GM23338 (cell line): ENCODE measurements around the gene USP50.

Experiments used
- CREB1 ChIP-seq: fragments of 250-450 bp; sonication (Bioruptor Pico); IDR thresholded peaks from 2 replicates; pipeline ENCODE4 v1.5.0; 2020; ENCODE audit warnings: low read depth, mild to moderate bottlenecking, moderate library complexity
- CTCF ChIP-seq, 2 experiments: fragments of 200-600 bp in 1 of 2; sonication (generic) in 1 of 2; conservative IDR thresholded peaks; 2 replicates each; pipeline versions ENCODE4 v1.5.1 to v1.6.1; 2016 to 2017; ENCODE audit warnings: antibody characterized with exemption in 2 of 2, low read depth in 2 of 2, mild to moderate bottlenecking in 2 of 2, moderate library complexity in 1 of 2
- ETS1 ChIP-seq: IDR thresholded peaks from 2 replicates; pipeline ENCODE4 v1.6.1; 2016; ENCODE audit warnings: antibody characterized with exemption
- EZH2 ChIP-seq: fragments of 200-600 bp; sonication (generic); IDR thresholded peaks from one replicate; pipeline ENCODE4 v1.8.0; 2017; ENCODE audit warnings: antibody characterized with exemption, mild to moderate bottlenecking, low read depth; ENCODE audit not compliant: unreplicated experiment
- EZH2phosphoT487 ChIP-seq: fragments of 200-600 bp; sonication (generic); IDR thresholded peaks from one replicate; pipeline ENCODE4 v1.8.1; 2018; ENCODE audit warnings: antibody characterized with exemption; ENCODE audit not compliant: unreplicated experiment
- POLR2AphosphoS5 ChIP-seq: IDR thresholded peaks from 2 replicates; pipeline ENCODE4 v1.6.1; 2016; ENCODE audit warnings: antibody characterized with exemption, low read depth
- REST ChIP-seq: IDR thresholded peaks from one replicate; pipeline ENCODE4 v1.6.1; 2018; ENCODE audit warnings: antibody characterized with exemption; ENCODE audit not compliant: unreplicated experiment
- ZNF114 ChIP-seq: fragments of 250-450 bp; sonication (Bioruptor Pico); IDR thresholded peaks from 2 replicates; pipeline ENCODE4 v1.5.0; 2020; ENCODE audit warnings: mild to moderate bottlenecking, moderate library complexity

- TF ChIP-seq POLR2AphosphoS5 (no peak), CTCF (conservative IDR thresholded peaks at IDR 0.05; ENCODE audit: low read depth in 2 of 2) (no peak), EZH2 (no peak), ZNF114 (CRISPR knock-in tag) (no peak), REST (no peak), EZH2phosphoT487 (no peak), ETS1 (no peak), CREB1 (CRISPR knock-in tag) (no peak)
These were observed 11.5 kb upstream of the USP50 start for GRCh38 chr15:50558012-50558411.
